NCI-H2029 treated with DMSO at 0.1 percent for 48 hours (cell line): Measurements from ENCODE around the gene P2RX3.

ENCODE experiments used
- DNase-seq: peaks from one replicate; lab custom pipeline; 2025; lab: John Stamatoyannopoulos, UW

Gene P2RX3

DNA sequence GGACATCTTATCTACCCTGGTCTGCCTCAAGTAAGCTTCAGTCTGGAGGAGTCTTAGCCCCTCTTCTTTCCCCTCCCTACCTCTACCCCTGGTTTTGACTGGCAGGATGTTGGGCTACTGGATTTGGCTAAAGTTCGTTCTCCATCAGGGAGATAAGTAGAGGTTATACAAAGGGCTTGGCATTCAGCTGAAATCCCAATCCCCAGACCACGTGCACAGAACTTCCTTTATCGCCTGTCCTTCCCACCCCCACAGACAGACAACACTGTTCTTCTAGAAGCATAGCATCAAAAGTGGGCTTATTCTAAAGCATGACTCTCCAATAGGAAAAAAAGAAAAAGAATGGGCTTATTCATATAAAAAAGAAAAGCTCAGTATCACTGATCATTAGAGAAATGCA is 35.0 kb downstream of the P2RX3 start:
- DNase-seq: no peak

GRCh38 chr11:57374966-57375365 is 36.8 kb downstream of the P2RX3 start:
- DNase-seq: no peak

DNA sequence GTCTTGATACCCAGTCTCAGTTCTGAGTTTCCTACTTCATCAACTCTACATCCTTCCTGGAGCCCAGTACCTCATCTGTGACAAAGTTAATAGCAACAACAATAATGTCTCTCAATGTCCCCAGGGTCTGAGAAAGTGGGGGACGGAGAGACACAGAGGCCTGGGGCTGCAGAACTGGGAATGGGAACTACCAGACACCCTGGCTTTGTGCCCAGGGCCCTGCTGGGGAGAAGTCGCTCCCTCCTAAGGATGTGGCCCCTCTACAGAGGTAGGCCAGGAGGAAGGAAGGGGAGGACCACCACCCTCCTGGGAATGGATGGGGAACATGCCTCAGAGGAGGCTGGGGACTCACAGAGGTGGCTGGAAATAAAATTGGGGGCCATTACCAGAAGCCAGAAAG is 37.3 kb downstream of the P2RX3 start:
- no peak for DNase-seq

GRCh38 chr11:57376095-57377090 is 38.2 kb downstream of the P2RX3 start:
- DNase-seq: no peak

DNA sequence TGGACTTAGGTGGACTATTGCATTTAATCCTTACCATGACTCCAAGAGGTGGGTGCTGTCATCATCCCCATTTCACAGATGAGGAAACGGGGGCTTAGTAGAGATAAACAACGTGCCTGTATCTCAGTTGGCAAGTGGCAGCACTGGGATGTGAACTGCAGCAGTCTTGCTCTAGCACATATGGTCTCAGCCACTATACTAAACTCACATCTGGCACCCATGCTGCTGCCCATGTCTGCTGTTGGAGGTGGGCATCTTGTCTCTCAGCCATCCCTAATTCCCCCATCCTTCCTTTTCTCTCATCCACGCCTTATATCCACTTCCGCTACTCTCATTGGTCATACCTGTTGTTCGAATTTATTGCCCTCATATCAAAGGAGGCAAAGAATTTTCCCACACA is 39.0 kb downstream of the P2RX3 start:
- no peak for DNase-seq

DNA sequence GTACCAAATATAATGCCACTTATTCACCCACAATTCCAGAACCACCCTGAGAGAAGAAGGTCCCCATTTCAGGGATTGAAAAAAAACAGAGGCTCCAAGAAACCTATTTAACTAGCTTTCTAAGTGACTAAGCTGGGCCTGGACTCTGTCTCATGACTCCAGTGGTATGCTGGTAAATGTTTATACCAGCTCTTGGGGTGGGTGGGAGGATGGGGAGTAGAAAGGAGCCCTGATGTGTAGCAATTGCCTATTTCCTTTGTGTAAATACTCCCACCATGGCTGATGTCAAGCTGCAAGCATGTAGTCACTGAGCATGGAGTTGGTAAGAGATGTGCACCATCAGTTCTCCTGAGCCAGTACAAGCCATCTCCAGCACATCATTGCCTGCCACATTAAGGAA is 40.0 kb downstream of the P2RX3 start:
- DNase-seq: no peak

DNA sequence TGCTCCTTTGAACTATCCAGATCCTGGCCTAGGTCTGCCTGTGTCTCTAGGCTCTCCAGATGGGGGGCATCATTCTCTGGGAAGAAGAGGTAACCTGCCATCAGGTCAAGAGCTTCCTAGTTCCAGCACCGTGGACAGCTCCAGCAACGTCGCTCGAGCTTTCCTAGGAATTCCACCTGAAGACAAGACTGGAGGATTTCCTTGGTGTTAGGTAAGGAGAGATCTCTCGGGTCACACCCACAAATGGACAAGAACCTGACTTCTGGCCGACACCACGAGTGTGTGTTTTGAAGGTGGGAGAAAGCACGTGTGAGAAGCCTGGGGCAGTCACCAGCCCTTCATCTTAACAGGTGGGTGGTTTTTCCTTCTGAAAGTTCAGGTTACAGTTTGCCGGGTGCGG is 41.6 kb downstream of the P2RX3 start:
- DNase-seq: no peak

GRCh38 chr11:57380975-57381374 is 42.8 kb downstream of the P2RX3 start, which contains the start of gene PRG3:
PRG3 (minus strand) TSS chr11:57381150; CDS start chr11:57380708, 442 bp downstream.
- no peak for DNase-seq

DNA sequence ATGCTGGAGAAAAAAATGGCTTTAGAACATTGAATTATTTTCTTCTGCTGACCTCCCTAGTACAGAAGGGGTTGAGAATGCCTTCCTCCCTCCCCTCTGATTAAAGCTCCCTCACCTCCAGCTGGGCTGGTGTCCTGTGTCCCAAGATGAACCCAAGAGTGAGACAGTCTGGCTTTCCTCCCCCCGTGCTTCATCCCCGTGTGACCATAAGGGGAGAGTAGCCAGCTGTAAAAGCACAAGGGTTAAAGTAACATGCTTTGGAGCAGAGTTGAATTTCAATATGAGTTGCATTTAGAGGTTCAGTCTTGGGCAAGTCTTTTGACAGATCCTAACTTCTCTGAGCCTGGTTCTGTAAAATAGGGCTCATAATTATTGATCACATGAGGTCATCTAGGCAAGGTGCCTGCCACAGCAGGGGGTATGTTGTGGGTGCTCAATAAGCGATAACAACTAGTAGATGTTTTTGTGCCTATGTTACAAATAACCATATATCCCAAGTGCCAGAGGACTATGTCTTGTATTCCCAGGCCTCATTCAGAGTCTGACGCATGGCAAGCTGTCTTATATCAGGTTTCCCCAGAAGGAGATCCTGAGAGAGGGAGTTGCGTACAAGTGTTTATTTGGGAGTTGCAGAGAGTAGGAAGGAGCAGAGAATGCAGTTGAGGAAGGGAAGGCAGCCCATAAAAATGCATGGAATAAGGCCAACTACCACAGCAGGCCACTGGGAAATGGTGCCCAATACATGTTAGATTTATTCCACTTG is 48.2 kb downstream of the P2RX3 start:
- no peak for DNase-seq

DNA sequence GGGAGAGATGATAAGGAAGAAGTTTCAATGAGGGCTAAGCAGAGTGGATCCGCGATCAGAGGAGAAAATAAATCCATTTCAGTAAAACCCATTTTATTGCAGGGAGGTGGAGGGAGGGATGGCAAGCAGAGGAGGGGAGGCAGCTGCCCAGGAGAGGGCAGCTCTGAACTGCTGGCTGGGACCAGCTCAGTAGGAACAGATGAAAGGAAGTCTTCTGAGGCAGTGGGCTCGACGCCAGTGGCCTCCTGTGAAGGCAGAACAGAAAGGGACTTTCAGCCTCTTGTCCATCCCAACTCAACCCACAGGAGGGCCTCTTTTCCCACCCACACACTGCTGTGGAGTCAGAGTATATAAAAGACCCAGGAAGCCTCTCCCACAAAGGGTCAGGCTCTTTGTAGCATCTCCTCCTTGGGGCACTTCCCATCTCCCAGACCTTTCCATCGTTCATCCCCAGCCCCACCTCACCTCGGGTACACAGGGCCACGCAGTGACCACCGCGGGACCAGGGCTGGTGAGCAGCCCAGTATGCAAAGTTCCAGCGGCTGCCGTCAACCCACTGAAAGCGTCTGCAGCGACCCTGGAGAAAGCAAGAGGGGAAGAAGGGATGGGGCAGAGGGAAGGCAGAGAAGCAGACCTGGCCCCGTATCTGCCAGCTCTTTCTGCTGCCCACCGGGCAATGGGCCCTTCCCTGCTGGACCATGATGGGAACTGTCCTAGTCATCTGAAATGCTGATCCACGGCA is 49.3 kb downstream of the P2RX3 start:
- DNase-seq: no peak

DNA sequence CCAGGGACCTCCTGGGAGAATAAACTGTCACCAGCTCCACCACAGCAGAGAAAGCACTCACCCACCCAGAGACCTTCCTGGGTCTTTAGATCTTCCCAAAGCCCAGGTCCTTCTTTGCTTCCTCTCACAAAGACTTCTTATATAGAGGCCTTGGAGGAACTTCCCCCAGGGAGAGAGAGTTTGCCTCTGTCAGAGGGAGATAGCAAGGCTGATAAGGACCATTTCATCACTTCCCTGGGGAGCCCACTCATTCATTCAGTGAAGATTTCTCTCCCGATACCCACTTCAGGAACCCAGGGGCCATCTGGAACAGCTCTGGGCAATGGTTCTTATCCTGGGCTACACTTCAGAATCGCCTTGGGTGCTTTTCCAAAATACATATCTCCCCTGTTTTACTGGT is 52.4 kb downstream of the P2RX3 start, which contains the start of gene PRG2:
PRG2 (minus strand) TSS at position 116 of the 400 bp plus-strand sequence. CDS start 706 bp downstream, outside the sequence.
- no peak for DNase-seq

- no peak for DNase-seq
Observed at GRCh38 chr11:57391111-57391510, 53.0 kb downstream of the P2RX3 start.

DNA sequence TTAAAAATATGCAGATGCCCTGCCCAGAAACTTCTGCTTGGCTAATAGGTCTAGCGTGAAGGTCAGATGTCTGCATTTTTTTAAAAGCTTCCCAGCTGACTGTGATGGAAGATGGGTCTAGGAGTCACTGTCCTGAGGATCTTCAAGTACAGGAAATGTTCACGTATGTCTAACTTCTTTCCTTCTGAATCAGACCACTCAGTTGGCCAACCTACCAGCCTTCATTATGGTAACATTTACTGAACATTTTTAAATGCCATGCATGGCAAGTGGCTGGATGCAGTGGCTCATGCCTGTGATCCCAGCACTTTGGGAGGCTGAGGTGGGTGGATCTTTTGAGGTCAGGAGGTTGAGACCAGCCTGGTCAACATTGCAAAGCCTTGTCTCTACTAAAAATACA is 53.4 kb downstream of the P2RX3 start:
- no peak for DNase-seq

- no peak for DNase-seq
Observed at GRCh38 chr11:57392066-57392762, 54.1 kb downstream of the P2RX3 start.

DNA sequence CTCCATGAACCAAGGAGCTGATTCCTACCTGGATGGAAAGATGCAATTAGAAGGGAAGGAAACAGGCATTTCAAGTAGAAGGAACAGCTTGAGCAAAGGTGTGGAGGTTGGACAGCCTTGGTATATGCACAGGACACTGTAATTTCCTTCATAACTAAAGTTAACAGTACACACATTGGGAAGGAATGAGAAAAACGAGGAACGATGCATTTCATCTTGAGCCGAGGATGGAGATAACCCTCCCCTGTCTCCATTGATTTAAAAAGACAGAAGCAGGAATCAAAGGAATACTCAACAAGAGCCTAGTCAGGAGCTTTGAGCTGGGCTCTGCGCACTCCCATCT is 54.6 kb downstream of the P2RX3 start:
- no peak for DNase-seq

GRCh38 chr11:57394203-57394965 is 56.2 kb downstream of the P2RX3 start:
- no peak for DNase-seq

DNA sequence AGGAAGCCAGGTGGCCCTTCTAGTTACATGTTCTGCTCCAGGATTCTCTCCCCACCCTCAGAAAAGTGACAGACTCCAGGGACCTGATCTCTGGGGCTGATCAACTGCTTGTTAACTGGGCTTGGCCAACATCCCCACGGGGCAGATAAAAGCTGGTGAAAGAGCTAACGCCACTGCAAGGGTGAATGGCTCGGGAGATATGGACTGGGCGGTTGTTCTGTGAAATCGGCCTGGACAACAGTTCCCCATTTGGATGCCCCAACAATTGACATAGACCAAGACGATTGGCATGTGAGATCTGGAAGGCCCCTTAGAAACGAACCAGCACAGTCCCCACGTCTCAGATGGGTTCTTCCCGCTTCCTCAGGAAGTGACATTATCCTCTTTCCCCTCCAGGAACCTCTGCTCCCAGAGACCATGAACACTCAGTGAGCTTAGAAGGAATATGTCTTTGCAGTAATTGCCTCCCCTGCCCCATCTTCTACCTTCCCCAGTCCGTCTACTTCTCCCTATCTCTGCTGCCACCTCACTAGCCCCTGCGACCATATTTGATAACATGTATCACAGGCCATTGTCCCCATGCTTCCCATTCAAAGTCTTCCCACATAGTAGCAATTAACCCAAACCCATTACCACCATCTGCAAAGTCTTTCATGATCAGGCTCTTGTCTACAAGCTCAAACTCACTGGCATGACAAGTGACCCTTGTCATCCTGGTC is 57.9 kb downstream of the P2RX3 start:
- no peak for DNase-seq

DNA sequence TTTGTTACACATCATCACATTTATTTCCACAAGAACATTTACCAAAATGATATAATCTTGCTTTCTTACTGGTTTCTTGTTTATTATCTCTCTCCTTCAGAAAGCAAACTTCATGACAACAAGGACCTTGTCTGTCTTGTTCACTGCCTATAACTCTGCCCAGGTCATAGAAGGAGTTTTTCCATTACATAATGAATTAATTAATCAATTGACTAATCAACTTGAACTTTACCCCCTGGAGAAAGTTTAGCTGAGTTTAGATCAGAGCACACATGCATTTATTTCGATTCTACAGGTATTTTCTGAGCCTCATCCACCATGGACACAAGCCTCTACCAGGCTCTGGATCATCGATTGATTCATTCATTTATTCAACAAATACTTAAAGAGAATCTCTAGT is 58.6 kb downstream of the P2RX3 start:
- DNase-seq: no peak

DNA sequence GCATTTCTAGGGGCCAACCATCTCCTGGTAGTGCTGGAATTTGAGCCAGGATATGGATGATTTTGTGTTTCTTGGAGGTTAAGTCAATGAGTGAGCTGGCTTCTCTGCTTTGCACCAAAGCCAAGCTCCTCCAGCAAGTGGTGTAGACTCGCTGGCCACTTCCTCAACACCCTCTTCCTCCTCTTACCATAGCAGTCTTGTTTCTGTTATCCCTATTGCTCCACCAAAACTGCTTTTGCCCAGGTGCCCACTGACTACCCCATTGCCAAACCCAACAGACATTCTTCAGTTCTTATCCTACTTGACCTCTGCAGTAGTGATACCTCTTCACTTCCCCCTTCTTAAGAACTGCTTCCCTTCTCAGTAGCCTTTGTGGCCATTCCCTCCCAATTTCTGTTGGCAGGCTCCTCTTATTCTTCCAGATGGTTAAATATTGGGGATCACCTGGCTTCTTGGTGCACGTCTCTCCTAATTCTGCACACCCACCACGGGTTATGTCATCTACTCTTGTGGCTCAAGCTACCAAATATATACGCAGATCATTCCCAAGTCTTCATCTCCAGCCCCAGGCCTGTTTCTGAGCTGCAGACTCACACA is 59.3 kb downstream of the P2RX3 start:
- no peak for DNase-seq

DNA sequence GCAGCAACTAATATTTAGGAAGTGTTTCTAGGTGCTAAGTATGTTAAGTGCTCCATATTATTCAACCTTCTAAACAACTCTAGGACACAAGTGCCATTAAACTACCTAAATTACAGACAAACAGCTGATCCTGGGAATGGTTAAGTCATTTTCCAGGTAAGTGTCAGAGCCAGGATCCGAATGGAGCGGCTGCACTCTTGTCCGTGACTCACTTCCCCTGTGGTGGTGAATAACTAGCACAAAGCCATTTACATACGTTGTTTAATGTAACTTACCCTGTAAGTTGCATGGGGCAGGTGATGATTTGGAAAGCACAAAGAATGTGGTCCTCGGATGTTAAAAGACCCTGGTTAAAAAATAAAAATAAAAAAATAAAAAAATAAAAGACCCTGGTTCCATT is 61.1 kb downstream of the P2RX3 start:
- DNase-seq: no peak
